ENCODE measurements around the gene STX18. TPM values are rescaled to one million over a fixed set of nuclear protein-coding genes. Genes with fewer than 3 reads are reported as not detected.

The STX18 gene
- total RNA-seq, 1 experiment from 2014 or later: 18.5 TPM

- intact Hi-C loops (cut with micrococcal nuclease): no loop called here
- POLR2A ChIA-PET: no interaction called here
Observed at GRCh38 chr4:4518747-4519146, 23.1 kb downstream of the STX18 start.

More at GRCh38 chr4:4518747-4519146, 23.1 kb downstream of the STX18 start:
- Histone ChIP-seq H3K36me3 (ENCODE audit: control insufficient read depth in 1 of 2, insufficient read depth in 2 of 2, low read length in 2 of 2) (no peaks in the 10 kb centered on the region), H3K27me3 (ENCODE audit: insufficient read depth, low read length) (no peaks in the 10 kb centered on the region), H2AFZ (ENCODE audit: low read depth, low read length, poor library complexity, severe bottlenecking) (no peak overlapping the region), H3K9me2 (ENCODE audit: insufficient read depth) (no peaks in the 10 kb centered on the region), H3K9ac (ENCODE audit: low read length) (no peak overlapping the region), H3K4me1 (ENCODE audit: control insufficient read depth in 1 of 2, insufficient read depth in 2 of 2, low read length in 2 of 2) (peaks cover 0 to 4% of the 10 kb centered on the region in 2 experiments; a peak in 1 of 4 replicates), H3K27ac (ENCODE audit: low read depth, low read length) (no peak overlapping the region), H3K9me3 (ENCODE audit: control insufficient read depth in 1 of 2, insufficient read depth in 1 of 2, low read depth in 1 of 2, low read length in 2 of 2) (no peaks in the 10 kb centered on the region), H3K79me2 (ENCODE audit: insufficient read depth, low read length) (peaks cover 78% of the 10 kb centered on the region), H3K4me3 (replicated peaks in 1 of 2; ENCODE audit: low read depth in 1 of 2, low read length in 2 of 2) (no peak overlapping the region), H4K20me1 (ENCODE audit: insufficient read depth) (peaks cover 3% of the 10 kb centered on the region; the same call in 1 of the 2 replicates), H3K4me2 (ENCODE audit: low read length) (no peak overlapping the region)
- ATAC-seq (no peak), DNase-seq (ENCODE audit: low read depth, low spot score) (no peak)
- no TSS peak for BruUV-seq (replicated peaks)
- ChIA-PET CTCF (interaction anchor here (0.6 to 3.2 kb wide), 3 partner anchors 11 to 18 kb away, joined by 3 to 16 read pairs (median 9); no protein-coding TSS in a partner anchor), RAD21 (ENCODE audit: low non-redundant PET in 1 of 2, low total read pairs in 2 of 2, uncharacterized antibody in 2 of 2, unreplicated experiment in 2 of 2) (no interaction called here)
- TF ChIP-seq TCF7L2 (IDR thresholded peaks at IDR 0.05; ENCODE audit: borderline replicate concordance, extremely low read depth, insufficient read depth, insufficient read length) (no peak), SRF (IDR thresholded peaks at IDR 0.05; ENCODE audit: low read depth) (no peak), FOSL1 (IDR thresholded peaks at IDR 0.05; ENCODE audit: low read depth) (no peak), RAD21 (IDR thresholded peaks at IDR 0.05; ENCODE audit: low read depth) (no peak), REST (IDR thresholded peaks at IDR 0.05; ENCODE audit: low read depth) (no peak), EGR1 (IDR thresholded peaks at IDR 0.05; ENCODE audit: low read depth) (no peak), ATF3 (IDR thresholded peaks at IDR 0.05) (no peak), SIN3A (IDR thresholded peaks at IDR 0.05; ENCODE audit: low read depth) (no peak), ELF1 (IDR thresholded peaks at IDR 0.05; ENCODE audit: borderline replicate concordance, low read depth) (no peak), MAX (IDR thresholded peaks at IDR 0.05) (no peak), CTCF (IDR thresholded peaks at IDR 0.05 in 2 of 3, conservative IDR thresholded peaks at IDR 0.05 in 1 of 3; ENCODE audit: borderline replicate concordance in 1 of 3, insufficient read depth in 1 of 3, low read depth in 2 of 3, low read length in 2 of 3) (no peak), EZH2 (IDR thresholded peaks at IDR 0.05) (no peak), ZBTB33 (IDR thresholded peaks at IDR 0.05; ENCODE audit: extremely low read depth, insufficient replicate concordance, low read length) (no peak)
